HG03521 (cell line): ENCODE results near the gene HADH.
"Not testable (repeated sequence)": the region's sequence is repeated elsewhere in the genome, so short reads cannot be mapped to it uniquely, and the experiment has no call there.

Experiments used
- ATAC-seq: cut with Tn5 transposase; IDR thresholded peaks from one replicate; pipeline ENCODE4 v1.9.1; 2021; ENCODE audit warnings: mild to moderate bottlenecking, moderate library complexity; ENCODE audit not compliant: unreplicated experiment

The HADH gene

DNA sequence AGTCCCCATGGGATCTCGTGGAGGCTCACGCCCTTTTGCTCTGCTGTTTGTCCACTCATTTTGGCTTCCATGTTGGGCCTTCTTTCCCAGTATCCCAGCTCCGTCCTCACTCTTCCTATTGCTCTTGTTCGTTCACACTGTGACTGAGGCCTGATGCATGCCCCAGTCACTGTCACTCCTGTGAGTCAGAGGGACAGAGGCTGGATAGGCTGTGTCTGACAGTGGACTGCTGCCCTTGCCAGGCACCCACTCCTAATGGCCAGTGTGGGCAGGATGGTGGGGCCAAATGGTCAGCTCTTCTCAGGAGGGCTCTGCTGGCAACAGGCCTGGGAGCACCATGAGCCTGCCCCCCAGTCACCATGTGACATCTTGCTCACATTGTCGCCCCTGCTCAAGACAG is 40.0 kb downstream of the HADH start:
- no peak for ATAC-seq

DNA sequence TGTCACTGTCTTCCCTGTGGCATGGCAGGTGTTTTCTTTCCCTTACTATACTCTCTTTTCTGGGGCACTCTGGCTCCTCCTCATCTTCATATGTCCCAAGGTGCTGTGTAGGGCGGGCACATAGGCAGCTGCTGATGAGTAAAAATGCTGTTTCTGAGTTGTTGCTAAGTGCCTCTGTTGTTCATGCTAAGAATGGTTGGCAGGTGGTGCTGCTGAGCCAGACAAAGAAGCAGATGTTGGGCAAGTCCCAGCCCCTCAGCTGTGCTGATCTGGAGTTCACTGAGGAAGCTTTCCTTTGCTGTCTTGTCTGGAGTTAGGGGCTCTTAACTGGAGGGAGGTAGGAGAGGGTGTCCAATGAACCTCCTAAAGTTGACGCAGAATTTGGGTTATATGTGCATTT is 40.6 kb downstream of the HADH start:
- ATAC-seq: peak; percentile 97

DNA sequence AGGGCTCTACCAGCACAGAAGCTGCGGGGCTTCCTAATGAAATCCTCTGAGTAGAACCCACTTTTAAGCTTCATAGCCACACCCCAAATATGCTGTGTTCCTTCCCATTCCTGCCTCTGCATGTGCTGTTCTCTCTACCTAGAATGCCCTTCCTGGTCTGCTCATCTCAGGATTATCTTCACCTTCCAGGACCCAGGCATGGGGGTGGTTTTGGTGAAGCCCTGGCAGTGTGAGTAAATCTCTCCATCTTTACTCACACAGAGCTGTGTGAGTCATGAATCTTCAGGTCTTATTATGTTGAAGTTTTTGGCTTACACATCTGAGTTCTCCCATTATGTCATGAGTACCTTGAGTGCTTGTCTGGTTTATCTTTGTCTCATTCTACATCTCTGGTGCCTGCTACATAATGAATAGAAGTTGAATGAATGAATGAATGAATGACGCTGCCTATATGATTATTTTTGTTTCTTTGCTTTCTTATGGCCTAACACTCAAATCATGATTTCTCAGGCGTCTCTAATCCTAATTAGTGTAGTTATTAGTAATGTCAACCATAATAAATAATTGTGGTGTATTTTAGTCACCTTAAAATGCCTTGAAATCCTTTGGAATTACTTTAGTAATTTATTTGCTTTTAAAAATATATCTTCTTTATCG is 41.9 kb downstream of the HADH start:
- no peak for ATAC-seq

DNA sequence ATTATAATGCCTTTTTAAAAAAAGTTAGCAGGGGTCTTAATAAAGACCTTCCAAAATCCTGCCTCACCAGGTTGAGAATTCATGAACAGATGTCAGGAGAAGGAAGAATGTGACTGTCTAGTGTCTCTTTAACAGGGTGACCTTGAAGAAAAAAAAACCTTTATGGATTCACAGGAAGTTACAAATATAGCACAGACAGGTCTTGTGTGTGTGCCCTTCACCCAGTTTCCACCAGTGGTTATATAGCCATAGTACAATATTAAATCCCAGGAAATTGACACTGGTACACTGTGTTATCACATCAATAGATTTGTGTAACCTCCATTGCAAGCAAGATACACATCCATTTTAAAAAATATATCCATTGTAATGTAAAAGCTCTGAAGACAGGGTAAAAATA is 43.7 kb downstream of the HADH start:
- no peak for ATAC-seq

DNA sequence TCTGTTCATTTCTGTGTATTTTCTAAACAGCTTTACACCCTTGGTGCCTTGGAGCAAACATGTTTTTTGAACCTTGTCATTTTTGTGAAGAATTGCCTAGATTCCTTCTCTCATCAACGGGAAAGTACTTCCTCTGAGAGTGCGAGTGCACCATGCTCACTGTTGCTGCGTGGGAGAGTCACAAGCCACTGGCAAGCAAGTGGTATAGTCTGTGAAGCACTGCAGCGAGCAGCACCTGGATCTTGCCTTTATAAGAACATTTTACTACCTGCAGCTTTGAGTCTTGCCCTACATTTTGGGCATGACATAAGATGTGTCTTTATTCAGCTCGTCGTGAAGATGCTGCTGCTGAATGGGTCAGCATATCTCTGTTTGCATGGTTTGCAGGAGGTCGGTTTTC is 44.9 kb downstream of the HADH start:
- ATAC-seq: no peak

DNA sequence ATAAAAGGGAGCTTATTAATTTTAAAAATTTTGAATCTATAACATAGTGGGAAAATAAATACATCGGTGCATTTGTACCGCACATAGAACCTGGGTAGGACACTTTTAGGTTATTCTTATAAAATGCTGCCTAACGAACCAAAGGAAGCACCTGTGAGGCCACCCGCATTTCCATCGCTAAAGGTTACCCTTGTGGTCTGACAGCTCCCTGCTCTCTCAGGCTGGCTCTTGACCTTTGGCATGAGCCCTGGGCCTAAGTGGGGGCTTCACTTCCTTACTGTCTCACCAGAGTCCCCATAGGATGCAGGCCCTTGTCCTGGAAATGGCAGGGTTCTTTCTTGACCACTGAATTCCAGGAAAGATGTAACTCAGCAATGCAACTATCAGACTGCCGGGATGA is 46.0 kb downstream of the HADH start:
- peak; percentile 17 for ATAC-seq

DNA sequence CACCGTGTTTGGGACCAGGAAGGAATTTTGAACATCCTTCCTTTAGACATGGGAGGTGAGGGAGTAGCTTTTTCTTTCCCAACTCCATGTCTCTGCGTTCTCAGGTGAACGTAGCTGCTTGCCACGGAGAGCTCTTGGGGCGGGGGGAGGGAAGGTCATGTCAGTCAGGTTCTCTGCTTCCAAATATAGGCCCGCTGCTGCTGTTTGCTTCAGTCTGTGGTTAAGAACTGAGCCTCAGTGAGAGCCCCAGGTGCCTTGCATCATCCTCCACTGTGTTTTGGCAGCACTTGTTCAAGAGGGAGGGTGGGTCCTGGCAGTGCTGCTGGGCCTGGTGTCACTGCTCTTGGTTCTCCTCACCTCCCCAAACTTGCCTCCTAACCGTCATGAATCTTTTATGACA is 46.5 kb downstream of the HADH start:
- peak; percentile 96 for ATAC-seq

DNA sequence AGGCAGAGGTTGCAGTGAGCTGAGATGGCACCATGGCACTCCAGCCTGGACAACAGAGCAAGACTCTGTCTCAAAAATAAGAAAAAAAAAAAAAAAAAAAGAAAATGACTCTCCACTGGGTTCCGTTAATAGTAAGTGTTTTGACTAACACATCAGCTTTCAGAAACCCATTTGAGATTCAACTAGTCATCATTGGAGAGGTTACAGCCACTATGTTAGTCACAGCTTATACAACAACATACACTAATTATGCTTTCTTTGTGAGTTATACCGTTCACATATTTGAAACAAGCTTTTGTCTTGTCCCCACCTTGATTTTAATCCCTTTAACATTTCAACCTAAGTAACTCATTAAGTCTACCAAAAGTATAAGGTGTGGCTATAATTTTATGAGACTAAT is 48.2 kb downstream of the HADH start:
- ATAC-seq: no peak

DNA sequence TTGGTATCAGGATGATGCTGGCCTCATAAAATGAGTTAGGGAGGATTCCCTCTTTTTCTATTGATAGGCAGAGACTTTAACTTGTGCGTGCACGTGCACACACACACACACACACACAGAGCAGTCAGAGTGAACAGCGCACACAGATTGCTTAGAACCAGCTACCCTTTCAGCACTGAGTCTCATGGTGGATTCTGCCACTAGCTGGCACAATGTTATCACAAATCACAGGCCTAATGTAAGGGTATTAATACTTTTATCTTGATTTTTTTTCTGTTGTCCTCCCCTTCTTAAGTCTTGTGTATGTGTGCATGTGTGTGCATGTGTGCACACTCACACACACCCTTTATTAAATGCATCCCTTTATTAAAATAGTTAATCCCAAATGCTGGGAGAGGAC is 53.2 kb downstream of the HADH start:
- ATAC-seq: no peak

DNA sequence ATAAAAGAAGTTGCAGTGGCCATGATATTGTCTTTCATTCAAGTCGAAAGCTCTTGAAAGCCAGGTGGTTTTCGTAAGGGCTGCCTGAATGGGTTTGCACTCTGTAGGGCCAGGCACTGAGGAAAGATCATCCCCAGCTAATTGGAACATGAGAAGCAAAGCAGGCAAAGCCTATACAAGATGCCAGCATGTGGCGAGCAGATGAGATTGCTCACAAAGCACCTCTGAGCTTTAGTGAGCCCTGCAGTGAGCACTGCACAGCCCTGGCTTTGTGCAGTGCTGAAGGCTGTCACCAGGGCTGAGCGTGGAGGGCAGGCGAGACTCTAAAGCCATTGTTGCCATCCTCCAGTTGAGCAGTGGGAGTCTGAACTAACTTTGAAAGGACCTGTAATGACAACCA is 53.8 kb downstream of the HADH start:
- ATAC-seq: no peak

DNA sequence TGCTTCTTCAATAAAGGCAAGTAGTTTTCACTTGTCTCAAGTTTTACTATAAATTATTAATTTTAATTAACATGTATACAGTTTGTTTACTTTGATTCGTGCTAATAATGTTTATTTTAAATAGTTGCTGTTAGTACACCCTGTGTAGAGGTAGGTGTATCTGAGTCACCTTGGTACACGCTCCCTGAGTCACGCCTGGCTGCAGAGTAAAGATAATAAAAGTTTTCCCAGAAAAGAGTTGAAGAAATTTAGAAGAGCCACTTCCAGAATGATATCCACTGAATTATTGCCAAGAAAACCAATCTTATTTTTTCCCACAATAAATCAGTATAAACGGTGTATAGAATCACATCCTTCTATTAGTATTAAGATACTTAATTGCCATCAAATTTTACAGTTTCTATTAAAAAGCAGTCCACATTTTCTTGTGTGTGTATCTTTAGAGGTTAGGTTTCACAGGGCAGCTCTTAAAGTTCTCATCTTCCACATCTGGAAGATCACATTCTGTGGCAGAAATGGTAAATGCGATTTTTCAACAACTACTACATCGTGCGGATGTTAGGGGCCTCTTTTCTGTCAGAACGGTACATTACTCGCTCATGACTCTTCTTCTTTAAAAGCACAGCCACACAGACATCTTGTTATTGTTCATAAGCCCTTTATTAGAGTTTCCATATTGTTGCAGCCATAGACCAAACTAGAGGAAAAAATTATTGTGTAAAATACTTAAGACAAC is 55.4 kb downstream of the HADH start:
- no peak for ATAC-seq

DNA sequence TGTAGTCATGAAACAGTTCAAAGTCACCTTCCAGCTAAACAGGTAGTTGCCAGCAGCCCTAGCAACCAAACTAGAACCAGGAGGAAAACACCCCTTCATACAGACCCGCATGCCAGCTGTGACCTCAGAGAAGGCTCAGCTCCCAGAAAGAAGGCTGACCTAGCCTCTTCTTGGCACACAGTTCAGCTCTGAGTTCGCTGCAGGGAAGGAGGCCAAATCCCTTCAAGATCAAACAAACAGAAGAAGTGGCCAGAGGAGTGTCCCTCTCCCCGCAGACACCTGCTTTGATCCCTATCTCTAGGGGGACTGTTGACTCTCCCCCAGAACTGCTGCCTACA is 56.0 kb downstream of the HADH start:
- ATAC-seq: no peak

DNA sequence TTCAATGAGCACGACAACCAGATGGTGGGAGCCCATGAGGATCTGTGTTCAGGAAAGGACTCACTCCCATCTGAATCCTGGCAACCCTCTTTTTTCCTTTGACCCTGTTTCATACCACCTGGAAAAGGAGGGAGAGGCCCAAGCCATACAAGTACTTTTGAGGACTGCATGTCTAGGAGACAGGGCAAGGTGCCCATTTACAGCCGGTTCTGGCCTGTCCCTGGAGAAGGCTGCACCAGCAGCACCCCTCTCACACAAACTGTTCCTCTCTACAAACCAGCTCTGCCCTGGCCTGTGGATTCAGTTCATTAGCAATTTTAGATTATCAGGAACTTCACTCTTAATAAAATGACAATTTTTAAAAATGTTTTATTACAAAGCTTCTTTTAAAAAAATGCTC is 57.5 kb downstream of the HADH start:
- no peak for ATAC-seq

DNA sequence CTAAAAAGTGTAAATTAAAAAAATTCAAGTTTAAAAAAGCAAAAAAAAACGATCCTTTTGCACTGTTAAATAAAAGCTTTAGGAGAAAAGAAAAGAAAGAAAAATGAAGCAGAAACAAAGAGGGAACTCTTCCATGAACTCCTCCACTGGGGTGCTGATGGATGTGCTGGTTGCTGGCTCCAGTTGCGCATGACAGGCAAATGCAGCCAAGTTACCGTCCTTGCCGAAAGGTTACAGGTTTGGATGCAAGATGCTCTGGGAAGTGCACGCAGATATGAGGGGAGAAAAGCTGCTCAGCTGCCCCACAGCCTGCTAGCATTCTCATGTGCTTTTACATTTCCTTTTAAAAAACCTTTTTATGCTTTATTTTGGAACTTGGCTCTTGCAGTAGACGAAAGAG is 58.5 kb downstream of the HADH start:
- ATAC-seq: no peak

DNA sequence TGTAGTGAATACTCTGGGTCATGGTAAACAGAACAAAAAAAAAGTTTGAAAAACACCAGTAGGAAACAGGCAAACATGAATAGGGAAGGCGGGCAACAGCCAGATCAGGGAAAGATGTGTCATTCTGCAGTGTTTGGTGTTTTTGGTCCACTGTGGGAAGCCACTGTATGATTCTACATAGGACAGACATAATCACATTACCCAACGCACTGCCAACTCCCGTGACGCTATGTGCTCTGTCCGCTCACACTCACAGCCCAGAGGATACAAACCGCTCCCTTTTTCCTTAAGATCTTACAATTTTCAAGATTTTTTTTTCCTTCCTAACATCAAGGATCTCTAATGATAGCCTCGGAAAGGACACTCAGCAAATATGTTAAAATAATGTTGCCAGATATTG is 59.3 kb downstream of the HADH start:
- no peak for ATAC-seq

DNA sequence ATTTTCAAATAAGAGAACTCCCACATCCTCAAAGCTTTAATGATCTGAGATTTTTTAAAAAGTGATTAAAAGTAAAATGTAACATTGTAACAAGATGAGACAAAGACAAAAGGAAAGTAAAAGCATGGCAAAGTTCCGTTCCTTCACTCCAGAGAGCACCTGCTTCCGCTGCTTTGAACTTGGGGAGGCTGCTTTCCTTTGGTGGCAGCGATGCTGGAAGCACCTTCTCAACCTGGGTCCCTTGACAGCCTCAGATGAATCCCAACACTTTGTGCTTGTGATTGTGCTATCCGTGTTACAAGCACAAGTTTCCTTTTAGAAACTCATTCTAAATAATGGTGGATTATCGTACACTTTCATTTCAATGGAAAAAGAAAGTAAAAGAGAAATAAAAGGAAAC is 59.7 kb downstream of the HADH start:
- ATAC-seq: no peak

DNA sequence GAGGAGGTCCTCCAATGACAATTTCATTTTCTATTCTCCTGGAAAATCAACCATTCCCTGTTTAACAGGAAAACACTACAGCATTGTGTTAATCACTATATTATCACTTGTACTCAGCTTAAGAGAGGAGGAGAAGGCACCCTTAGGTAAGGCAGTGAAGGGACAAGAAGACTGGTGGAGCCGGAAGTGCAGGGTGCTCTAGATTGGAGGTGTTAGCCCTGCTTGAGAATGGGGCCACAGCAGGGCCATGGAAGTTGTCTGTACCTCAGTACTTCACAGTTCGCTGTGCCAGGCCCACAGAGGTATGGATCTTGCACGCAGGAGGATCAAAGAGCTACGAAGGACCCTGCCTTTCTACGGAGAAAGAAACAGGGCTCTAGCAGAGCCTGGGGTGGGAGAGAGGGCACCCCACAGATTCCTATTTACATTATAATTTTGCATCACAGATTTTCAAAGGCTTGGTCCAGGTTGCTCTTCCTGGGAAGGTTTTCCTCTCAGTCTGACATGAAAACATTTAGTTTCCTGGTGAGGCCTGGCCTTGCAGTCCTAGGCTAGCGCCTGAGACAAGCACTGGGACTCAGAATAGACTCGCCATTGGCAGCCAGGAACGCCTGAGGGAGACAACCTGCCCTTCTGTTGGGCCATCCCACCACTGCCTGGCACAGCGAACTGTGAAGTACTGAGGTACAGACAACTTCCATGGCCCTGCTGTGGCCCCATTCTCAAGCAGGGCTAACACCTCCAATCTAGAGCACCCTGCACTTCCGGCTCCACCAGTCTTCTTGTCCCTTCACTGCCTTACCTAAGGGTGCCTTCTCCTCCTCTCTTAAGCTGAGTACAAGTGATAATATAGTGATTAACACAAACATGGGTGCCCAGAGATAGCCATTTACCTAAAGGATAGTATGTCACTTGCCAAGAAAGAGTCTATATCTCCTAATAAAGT is 60.8 kb downstream of the HADH start:
- not testable (repeated sequence) for ATAC-seq

DNA sequence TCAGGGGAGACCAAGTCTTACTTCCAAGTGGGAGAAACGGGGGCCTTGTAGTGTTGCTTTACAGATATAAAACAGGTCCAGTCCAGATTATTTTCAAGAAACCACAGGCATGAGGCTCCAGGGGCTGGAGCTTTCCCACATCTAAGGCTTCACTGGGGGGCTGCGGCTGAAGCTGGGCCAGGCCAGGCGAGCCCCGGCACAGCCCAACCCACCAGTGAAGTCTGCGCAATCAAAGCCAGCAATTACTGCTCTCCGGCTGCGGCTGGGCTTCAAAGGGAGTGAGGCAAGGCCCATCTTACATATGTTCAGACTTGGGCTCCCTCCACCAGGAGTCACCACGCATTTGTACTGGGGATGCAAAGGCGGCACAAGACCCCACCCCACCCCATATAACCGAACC is 61.7 kb downstream of the HADH start:
- ATAC-seq: no peak

DNA sequence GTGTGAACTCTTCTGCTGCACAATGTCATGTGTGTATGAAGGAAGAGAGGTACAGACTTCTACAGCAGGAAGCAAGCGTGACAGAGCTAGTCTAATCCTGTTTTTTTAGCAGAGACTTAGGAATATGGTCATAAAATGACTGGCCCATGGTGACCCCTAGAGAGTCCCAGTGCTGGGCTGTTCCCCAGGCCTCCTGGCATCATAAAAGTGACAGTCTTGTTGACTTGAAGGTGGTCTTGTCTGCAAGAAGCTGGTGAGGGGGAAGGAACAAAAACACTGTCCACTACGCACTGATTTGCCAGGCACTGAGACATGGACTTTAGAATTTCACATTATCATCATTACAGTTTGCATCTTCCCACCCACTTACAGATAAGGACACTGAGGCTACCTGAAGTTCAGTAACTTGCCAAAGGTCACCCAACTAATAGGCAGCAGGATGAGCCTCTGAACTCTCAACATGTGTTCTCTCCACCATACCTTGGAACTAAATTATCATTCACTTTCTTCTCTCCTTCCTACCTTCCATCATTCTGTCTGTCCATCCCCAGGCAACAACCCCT is 63.0 kb downstream of the HADH start:
- ATAC-seq: peak; percentile 12

DNA sequence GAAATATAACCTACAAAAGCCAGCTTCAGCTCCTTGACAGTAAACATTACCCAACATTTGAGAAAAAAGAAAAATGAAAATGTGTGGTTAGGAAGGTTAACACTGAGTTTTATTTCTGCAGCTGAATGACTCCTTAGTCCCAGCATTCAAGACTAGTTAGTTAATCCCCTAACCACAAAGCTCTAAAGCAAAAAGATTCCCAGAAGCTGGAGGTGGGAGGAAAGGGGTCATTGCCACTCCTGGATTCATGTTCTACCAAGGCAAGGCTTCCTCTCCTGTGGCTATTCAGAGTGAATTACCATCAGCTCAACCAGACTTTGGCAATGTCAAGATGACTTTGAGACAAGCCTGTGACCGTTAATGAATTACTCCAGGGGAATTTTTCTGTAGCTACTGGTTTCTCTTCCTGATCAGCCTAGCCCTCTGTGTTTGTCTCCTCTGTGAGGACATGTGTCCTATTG is 63.6 kb downstream of the HADH start:
- ATAC-seq: peak; percentile 79

DNA sequence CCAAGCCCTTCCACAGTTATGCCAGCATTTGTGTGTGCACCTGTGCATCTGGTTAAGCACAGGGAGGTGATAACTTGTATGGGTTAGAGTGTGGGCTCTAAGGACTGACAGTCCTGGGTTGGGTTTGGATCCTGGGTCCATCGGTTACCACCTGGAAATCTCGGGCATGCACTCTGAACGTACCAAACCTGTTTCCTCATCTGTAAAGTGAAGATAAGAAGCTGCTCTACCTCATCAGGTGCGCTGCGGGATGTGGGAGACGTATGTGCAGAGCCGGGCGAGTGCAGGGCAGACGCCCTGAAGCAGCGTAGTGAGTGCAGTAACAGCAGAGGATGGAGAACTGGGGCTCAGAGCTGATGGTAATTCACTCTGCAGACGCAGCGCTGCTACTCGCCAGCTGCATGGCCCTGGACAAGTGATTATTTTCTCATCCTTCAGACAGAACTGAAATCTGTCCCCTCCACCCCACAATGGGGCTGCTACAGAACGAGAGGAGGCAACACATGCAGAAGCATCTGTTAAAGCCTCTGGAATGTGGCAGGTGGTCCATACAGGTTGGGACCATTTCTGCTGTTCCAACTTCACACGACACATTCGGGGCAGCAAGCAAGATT is 64.4 kb downstream of the HADH start:
- no peak for ATAC-seq
